GM23248 (cell line): ENCODE data around the gene SFRP2. TPM values are rescaled to one million over a fixed set of nuclear protein-coding genes. Genes with fewer than 3 reads are reported as not detected.

Experiments used
- DNase-seq: peaks from one replicate; pipeline ENCODE4 v3.0.0-alpha.2; 2015
- H2AFZ ChIP-seq: fragments of 200-600 bp; sonication (generic); 2 replicates; pipeline ENCODE4 v1.6.1; 2016; ENCODE audit warnings: antibody characterized with exemption
- H3F3A ChIP-seq: fragments of 200-600 bp; sonication (generic); 2 replicates; pipeline ENCODE4 v1.6.1; 2016; ENCODE audit warnings: mild to moderate bottlenecking, antibody characterized with exemption, mixed run types; ENCODE audit not compliant: insufficient read depth
- H3K27ac ChIP-seq: fragments of 200-600 bp; sonication (generic); 2 replicates; pipeline ENCODE4 v1.5.1; 2016; ENCODE audit warnings: mild to moderate bottlenecking
- H3K27me3 ChIP-seq: fragments of 200-600 bp; sonication (generic); replicated peaks from 2 replicates; pipeline ENCODE4 v1.6.1; 2016; ENCODE audit warnings: mild to moderate bottlenecking; ENCODE audit not compliant: insufficient read depth
- H3K36me3 ChIP-seq: fragments of 200-600 bp; sonication (generic); 2 replicates; pipeline ENCODE4 v1.6.1; 2016; ENCODE audit warnings: low read depth, mild to moderate bottlenecking
- H3K4me1 ChIP-seq: fragments of 200-600 bp; sonication (generic); 2 replicates; pipeline ENCODE4 v1.6.1; 2016; ENCODE audit warnings: mild to moderate bottlenecking; ENCODE audit not compliant: insufficient read depth
- H3K4me2 ChIP-seq: fragments of 200-600 bp; sonication (generic); one replicate; pipeline ENCODE4 v1.6.1; 2016; ENCODE audit warnings: mild to moderate bottlenecking; ENCODE audit not compliant: unreplicated experiment
- H3K4me3 ChIP-seq: fragments of 200-600 bp; sonication (generic); 2 replicates; pipeline ENCODE4 v1.5.1; 2016; ENCODE audit warnings: mild to moderate bottlenecking
- H3K79me2 ChIP-seq: fragments of 200-600 bp; sonication (generic); 2 replicates; pipeline ENCODE4 v1.6.1; 2016; ENCODE audit warnings: mild to moderate bottlenecking; ENCODE audit not compliant: insufficient read depth
- H3K9ac ChIP-seq: fragments of 200-600 bp; sonication (generic); 2 replicates; pipeline ENCODE4 v1.6.1; 2016; ENCODE audit warnings: mild to moderate bottlenecking
- H3K9me2 ChIP-seq: fragments of 200-600 bp; sonication (generic); 2 replicates; pipeline ENCODE4 v1.6.1; 2016; ENCODE audit warnings: mixed run types, mild to moderate bottlenecking, moderate library complexity; ENCODE audit not compliant: insufficient read depth
- H3K9me3 ChIP-seq: fragments of 200-600 bp; sonication (generic); one replicate; pipeline ENCODE4 v1.6.1; 2017; ENCODE audit warnings: low read depth
- H4K20me1 ChIP-seq: fragments of 200-600 bp; sonication (generic); 2 replicates; pipeline ENCODE4 v1.6.0; 2016; ENCODE audit not compliant: insufficient read depth
- EZH2 ChIP-seq: fragments of 200-600 bp; sonication (generic); IDR thresholded peaks from 2 replicates; pipeline ENCODE4 v1.6.1; 2018; ENCODE audit warnings: antibody characterized with exemption, mild to moderate bottlenecking; ENCODE audit not compliant: insufficient read depth, poor library complexity, severe bottlenecking
- EZH2phosphoT487 ChIP-seq: fragments of 200-600 bp; sonication (generic); IDR thresholded peaks from 2 replicates; pipeline ENCODE4 v1.6.1; 2018; ENCODE audit warnings: antibody characterized with exemption, moderate library complexity, mild to moderate bottlenecking, low read depth; ENCODE audit not compliant: insufficient read depth
- WGBS, 2 experiments: methylation state at CpG; one replicate each; pipeline ENCODE4 v1.1.6; 2015 to 2017; ENCODE audit warnings: low lambda C conversion rate in 2 of 2, low coverage in 1 of 2; ENCODE audit errors: missing lambda C conversion rate in 2 of 2; 5-methylcytosine and 5-hydroxymethylcytosine counted together
- in situ Hi-C: fragments of 300-500 bp; cut with MboI; formaldehyde crosslinking; loops from 2 replicates; pipeline ENCODE4 v1.15.0; 2020
- polyA plus RNA-seq: library from polyadenylated mRNA; unstranded; fragments of >200 nt; fragmentation: Nextera tagmentation; extraction: Ambion mirVana; gene quantifications from 2 replicates; pipeline ENCODE4 v1.2.1, GENCODE V29; 2016
- total RNA-seq: library from RNA; depleted of rRNA; stranded (reverse); fragments of >200 nt; shearing (Covaris generic); gene quantifications from 2 replicates; pipeline ENCODE4 v1.2.3, GENCODE V29; 2014

Gene SFRP2
- total and polyA plus RNA-seq, 2 experiments from 2014 or later = 0.65 to 2.4 TPM

- Histone ChIP-seq H3K9ac (no peak overlapping the region), H3K4me2 (no peak overlapping the region), H3K9me2 (no peaks in the 10 kb centered on the region), H3K27ac (no peak overlapping the region), H3K4me1 (0 out of 2 replicates have a peak, but pooled peaks cover 4% of the 10 kb centered on the region), H3F3A (no peaks in the 10 kb centered on the region), H2AFZ (no peak overlapping the region), H3K79me2 (no peaks in the 10 kb centered on the region), H3K4me3 (no peak overlapping the region), H3K9me3 (no peaks in the 10 kb centered on the region), H4K20me1 (no peaks in the 10 kb centered on the region), H3K27me3 (peaks cover 63% of the 10 kb centered on the region), H3K36me3 (no peaks in the 10 kb centered on the region)
- TF ChIP-seq EZH2 (no peak), EZH2phosphoT487 (no peak)
- 31 to 32% methylated on average over 27 to 28 of the region's 28 CpGs for WGBS, 2 experiments
- in situ Hi-C loops = loop anchor here (10.0 kb wide), 1 partner anchor 525 kb away; no protein-coding TSS in a partner anchor
- peak; percentile 60 for DNase-seq
Measured at GRCh38 chr4:153789741-153790499, 1.0 kb upstream of the SFRP2 start.

- no peaks in the 10 kb centered on the region for H3K9me2 ChIP-seq
- no peak overlapping the region for H3K27ac ChIP-seq
- no peaks in the 10 kb centered on the region for H4K20me1 ChIP-seq
- H3K4me3 ChIP-seq = no peak overlapping the region
- H3F3A ChIP-seq = 0 out of 2 replicates have a peak, but pooled peaks cover 2% of the 10 kb centered on the region
- H3K9me3 ChIP-seq = no peaks in the 10 kb centered on the region
- in situ Hi-C loops = no loop called here
- 0 out of 2 replicates have a peak, but pooled peaks cover 4% of the 10 kb centered on the region for H3K4me1 ChIP-seq
- no peaks in the 10 kb centered on the region for H3K36me3 ChIP-seq
- no peak overlapping the region for H3K4me2 ChIP-seq
- no peak overlapping the region for H2AFZ ChIP-seq
- no peaks in the 10 kb centered on the region for H3K79me2 ChIP-seq
- DNase-seq = no peak
- no peak overlapping the region for H3K9ac ChIP-seq
- 2 to 4% methylated on average over 15 of the region's 15 CpGs for WGBS, 2 experiments
- TF ChIP-seq EZH2phosphoT487 (no peak), EZH2 (no peak)
- peaks cover 63% of the 10 kb centered on the region for H3K27me3 ChIP-seq
Measured at GRCh38 chr4:153788051-153788412, 851 bp downstream of the SFRP2 start.

- Histone ChIP-seq H3K9ac (no peak overlapping the region), H3K36me3 (no peaks in the 10 kb centered on the region), H3K27me3 (peaks cover 63% of the 10 kb centered on the region), H3K4me3 (no peak overlapping the region), H3K4me2 (no peak overlapping the region), H3K9me3 (no peaks in the 10 kb centered on the region), H4K20me1 (no peaks in the 10 kb centered on the region), H3K4me1 (peaks cover 6% of the 10 kb centered on the region; the same call in 1 of the 2 replicates), H3F3A (0 out of 2 replicates have a peak, but pooled peaks cover 3% of the 10 kb centered on the region), H3K79me2 (no peaks in the 10 kb centered on the region), H3K9me2 (no peaks in the 10 kb centered on the region), H3K27ac (no peak overlapping the region), H2AFZ (no peak overlapping the region)
- no peak for DNase-seq
- in situ Hi-C loops = no loop called here
- WGBS, 2 experiments = 20 to 23% methylated on average over 5 of the region's 5 CpGs
- TF ChIP-seq EZH2 = peak; percentile 52
- no peak for TF ChIP-seq EZH2phosphoT487
Measured at GRCh38 chr4:153787575-153787974, 1.3 kb downstream of the SFRP2 start.

DNA sequence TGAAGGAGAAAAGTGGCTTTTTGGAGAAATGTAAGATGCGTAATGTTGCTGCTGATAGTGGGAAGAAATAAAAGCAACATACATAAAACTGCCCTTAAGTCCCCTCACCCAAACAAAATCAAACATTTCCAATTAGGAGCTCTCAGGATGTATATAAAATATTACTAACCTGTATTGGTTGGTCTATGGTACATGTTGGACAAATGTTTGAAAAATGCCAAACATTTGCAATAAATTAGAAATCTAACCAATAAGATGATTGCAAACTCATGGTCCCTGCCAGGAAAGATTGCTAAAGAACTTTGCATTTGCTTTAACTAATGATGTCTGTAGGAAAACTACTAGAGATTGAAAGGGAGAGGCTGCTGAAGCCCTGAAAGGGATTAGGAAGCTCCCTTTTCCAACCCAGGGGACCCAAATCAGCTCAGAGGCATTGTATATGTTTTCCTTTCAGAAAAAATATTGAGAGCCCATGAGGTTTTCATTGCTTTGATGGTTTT, 1.8 kb downstream of the SFRP2 start:
- Histone ChIP-seq H3K27me3 (peaks cover 62% of the 10 kb centered on the region), H3F3A (0 out of 2 replicates have a peak, but pooled peaks cover 3% of the 10 kb centered on the region), H3K9me3 (no peaks in the 10 kb centered on the region), H3K79me2 (no peaks in the 10 kb centered on the region), H3K4me2 (no peak overlapping the region), H3K27ac (no peak overlapping the region), H3K9me2 (no peaks in the 10 kb centered on the region), H3K4me1 (peaks cover 10% of the 10 kb centered on the region; the same call in 1 of the 2 replicates), H3K4me3 (no peak overlapping the region), H3K36me3 (no peaks in the 10 kb centered on the region), H2AFZ (no peak overlapping the region), H4K20me1 (no peaks in the 10 kb centered on the region), H3K9ac (no peak overlapping the region)
- in situ Hi-C loops = no loop called here
- DNase-seq = no peak
- WGBS, 2 experiments = 17 to 30% methylated on average over 1 of the region's 1 CpG
- TF ChIP-seq EZH2phosphoT487 (no peak), EZH2 (no peak)
